ENCODE data around the gene SLCO1A2. TPM values are rescaled to one million over a fixed set of nuclear protein-coding genes. Genes with fewer than 3 reads are reported as not detected.
A peak's percentile ranks its signal among the peaks of the same experiment; 100 is the strongest.

Gene SLCO1A2
- total and polyA plus RNA-seq, 2 of the 4 experiments (the other 2 are of a cell fraction), result not detected

GRCh38 chr12:21330682-21331253 lies 3.9 kb downstream of the SLCO1A2 start:
- Histone ChIP-seq H3K9ac (ENCODE audit: low read depth, low read length) (no peak overlapping the region), H2AK5ac (ENCODE audit: low read depth, low read length) (no peak overlapping the region), H2BK120ac (ENCODE audit: low read depth, low read length) (no peak overlapping the region), H2AFZ (replicated peaks; ENCODE audit: low read length, poor library complexity) (no peak overlapping the region), H3K4me1 (ENCODE audit: control insufficient read depth, insufficient read depth, low read length) (no peaks in the 10 kb centered on the region), H2AK9ac (replicated peaks; ENCODE audit: low read depth, low read length, poor library complexity) (no peak overlapping the region), H3K23ac (ENCODE audit: low read depth, low read length) (no peak overlapping the region), H2BK20ac (ENCODE audit: low read depth, low read length) (no peak overlapping the region), H4K5ac (ENCODE audit: low read depth, low read length) (no peak overlapping the region), H3K4ac (ENCODE audit: low read depth, low read length) (no peak overlapping the region), H2BK5ac (ENCODE audit: low read depth, low read length, poor library complexity, severe bottlenecking) (no peak overlapping the region), H2BK15ac (ENCODE audit: low read depth, low read length) (no peak overlapping the region), H3K9me1 (ENCODE audit: insufficient read depth, low read length) (no peaks in the 10 kb centered on the region), H3K56ac (ENCODE audit: extremely low read depth, insufficient read depth, low read length) (no peak overlapping the region), H3K4me2 (ENCODE audit: low read depth, low read length) (no peak overlapping the region), H4K91ac (ENCODE audit: insufficient read depth, low read depth, low read length) (no peak overlapping the region), H3K9me3 (ENCODE audit: control insufficient read depth, insufficient read depth, low read length) (peaks cover 8% of the 10 kb centered on the region), H3K18ac (ENCODE audit: low read depth, low read length) (no peak overlapping the region), H3K4me3 (ENCODE audit: insufficient read depth, low read depth, low read length) (no peak overlapping the region), H3K36me3 (ENCODE audit: control insufficient read depth, insufficient read depth, low read length) (no peaks in the 10 kb centered on the region), H4K8ac (ENCODE audit: low read depth in 2 of 2, low read length in 2 of 2) (no peak overlapping the region), H3K14ac (replicated peaks; ENCODE audit: low read depth, low read length) (no peak overlapping the region), H3K27ac (ENCODE audit: insufficient read depth, low read length) (no peak overlapping the region), H4K20me1 (ENCODE audit: insufficient read depth, low read length) (no peaks in the 10 kb centered on the region), H3K79me1 (ENCODE audit: low read depth in 1 of 2, low read length in 2 of 2) (no peaks in the 10 kb centered on the region), H3K27me3 (ENCODE audit: control insufficient read depth, insufficient read depth, low read length) (no peaks in the 10 kb centered on the region)
- DNase-seq (peak; percentile 0), ATAC-seq (ENCODE audit: low read depth) (no peak)
- CTCF ChIA-PET, result no interaction called here
- TF ChIP-seq CHD1 (IDR thresholded peaks at IDR 0.05; ENCODE audit: low read depth, low read length) (no peak), SMC3 (IDR thresholded peaks at IDR 0.05; ENCODE audit: low read depth, low read length) (no peak), BHLHE40 (IDR thresholded peaks at IDR 0.05; ENCODE audit: low read depth, low read length) (no peak), RFX5 (IDR thresholded peaks at IDR 0.05; ENCODE audit: low read depth, low read length) (no peak)
- intact Hi-C loops (cut with micrococcal nuclease), result no loop called here
- no CpG with 5 or more reads among the region's 1 CpG for WGBS, 2 experiments (ENCODE audit: extremely low coverage in 2 of 2, insufficient read length in 1 of 2)
- dilution Hi-C loops (cut with HindIII; ENCODE audit: low sequenced_read_pairs, unreplicated experiment), result no loop called here
- no TSS peak for BruUV-seq (replicated peaks)
- POLR2A ChIA-PET (ENCODE audit: unreplicated experiment), result no interaction called here
- in situ Hi-C loops (cut with MboI; ENCODE audit: low sequenced_read_pairs), result no loop called here
